ENCODE data around the gene AIG1.
"Not testable (repeated sequence)": the region's sequence is repeated elsewhere in the genome, so short reads cannot be mapped to it uniquely, and the experiment has no call there.

The AIG1 gene, protein sequence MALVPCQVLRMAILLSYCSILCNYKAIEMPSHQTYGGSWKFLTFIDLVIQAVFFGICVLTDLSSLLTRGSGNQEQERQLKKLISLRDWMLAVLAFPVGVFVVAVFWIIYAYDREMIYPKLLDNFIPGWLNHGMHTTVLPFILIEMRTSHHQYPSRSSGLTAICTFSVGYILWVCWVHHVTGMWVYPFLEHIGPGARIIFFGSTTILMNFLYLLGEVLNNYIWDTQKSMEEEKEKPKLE

DNA sequence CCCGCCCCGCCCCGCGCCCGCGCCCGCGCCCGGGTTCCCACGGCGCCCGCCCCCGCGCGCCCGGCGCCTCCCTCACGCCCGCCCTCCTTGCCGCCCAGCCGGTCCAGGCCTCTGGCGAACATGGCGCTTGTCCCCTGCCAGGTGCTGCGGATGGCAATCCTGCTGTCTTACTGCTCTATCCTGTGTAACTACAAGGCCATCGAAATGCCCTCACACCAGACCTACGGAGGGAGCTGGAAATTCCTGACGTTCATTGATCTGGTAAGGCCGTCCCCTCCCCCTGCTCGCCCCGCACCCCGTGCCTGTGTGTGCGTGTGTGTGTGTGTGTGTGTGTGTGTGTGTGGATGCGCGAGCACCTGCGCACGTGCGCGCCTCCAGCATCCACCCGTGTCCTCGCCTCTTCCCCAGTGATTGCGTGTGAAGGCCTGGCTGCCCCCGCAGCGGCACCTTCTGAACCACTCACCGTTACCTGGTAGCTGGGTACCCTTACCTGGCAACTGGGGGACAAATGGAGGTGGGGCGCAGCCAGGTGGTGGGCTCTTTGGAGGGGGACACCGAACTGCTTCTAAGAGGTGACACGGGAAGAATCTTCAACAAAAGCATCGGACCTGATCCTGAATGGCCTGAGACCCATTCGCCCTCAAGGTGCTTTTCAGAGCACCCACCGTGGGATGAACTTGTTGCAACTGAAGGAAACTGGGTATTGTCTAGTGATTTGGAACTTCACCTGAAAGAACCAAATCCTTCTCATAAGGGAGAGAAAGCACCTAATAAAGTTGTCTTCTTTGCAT lies at the start of gene AIG1:
AIG1 (plus strand) TSS at position 84 of the 791 bp plus-strand sequence; CDS start at position 121, 37 bp downstream.
- no peak for DNase-seq (ENCODE audit: extremely low spot score)
- TF ChIP-seq LEF1 (IDR thresholded peaks at IDR 0.05; ENCODE audit: borderline replicate concordance) (no peak), SP1 (IDR thresholded peaks at IDR 0.05) (no peak), CTBP1 (IDR thresholded peaks at IDR 0.05; ENCODE audit: borderline replicate concordance) (no peak; the same call in 1 of the 2 replicates), L3MBTL2 (conservative IDR thresholded peaks at IDR 0.05) (peak; percentile 74), FOXA1 (IDR thresholded peaks at IDR 0.05) (no peak)
- ChIA-PET CTCF (interaction anchor here (0.7 kb wide), 1 partner anchor 237 kb away, joined by 3 read pairs; no protein-coding TSS in a partner anchor), POLR2A (interaction anchor here (0.6 to 0.8 kb wide), 2 partner anchors 14 to 390 kb away, joined by 3 read pairs; partner anchors contain the start of genes ADAT2 and PEX3)

DNA sequence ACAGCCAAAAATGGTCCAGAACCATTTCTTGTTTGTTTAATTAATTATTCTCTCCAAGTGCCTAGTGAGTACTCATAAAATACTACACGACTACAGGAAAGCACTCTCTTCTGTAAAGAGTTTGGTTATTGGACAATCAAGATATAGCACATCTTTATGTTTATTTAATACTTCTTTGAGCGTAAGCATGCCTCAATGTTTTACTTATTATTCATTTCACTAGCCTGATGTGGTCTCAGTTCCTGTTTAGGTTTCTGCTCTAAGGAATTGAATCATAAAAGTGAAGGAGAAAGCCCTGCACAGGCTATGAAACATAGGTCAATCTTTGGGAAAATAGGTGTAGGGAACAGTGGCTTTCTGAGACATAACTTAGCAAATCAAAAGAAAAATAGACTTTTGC lies 45.9 kb upstream of the AIG1 start:
- DNase-seq (ENCODE audit: extremely low spot score): no peak
- TF ChIP-seq ELF4 (IDR thresholded peaks at IDR 0.05): no peak
- no peak for TF ChIP-seq SP1 (IDR thresholded peaks at IDR 0.05)
- no peak for TF ChIP-seq FOXK2 (IDR thresholded peaks at IDR 0.05)
- no peak for TF ChIP-seq CTBP1 (IDR thresholded peaks at IDR 0.05; ENCODE audit: borderline replicate concordance)
- TF ChIP-seq ZNF384 (IDR thresholded peaks at IDR 0.05): no peak
- TF ChIP-seq, protein P1, sequence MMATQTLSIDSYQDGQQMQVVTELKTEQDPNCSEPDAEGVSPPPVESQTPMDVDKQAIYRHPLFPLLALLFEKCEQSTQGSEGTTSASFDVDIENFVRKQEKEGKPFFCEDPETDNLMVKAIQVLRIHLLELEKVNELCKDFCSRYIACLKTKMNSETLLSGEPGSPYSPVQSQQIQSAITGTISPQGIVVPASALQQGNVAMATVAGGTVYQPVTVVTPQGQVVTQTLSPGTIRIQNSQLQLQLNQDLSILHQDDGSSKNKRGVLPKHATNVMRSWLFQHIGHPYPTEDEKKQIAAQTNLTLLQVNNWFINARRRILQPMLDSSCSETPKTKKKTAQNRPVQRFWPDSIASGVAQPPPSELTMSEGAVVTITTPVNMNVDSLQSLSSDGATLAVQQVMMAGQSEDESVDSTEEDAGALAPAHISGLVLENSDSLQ (IDR thresholded peaks at IDR 0.05): no peak
- TF ChIP-seq NFRKB (IDR thresholded peaks at IDR 0.05): no peak
- TF ChIP-seq ARNT (IDR thresholded peaks at IDR 0.05): no peak
- TF ChIP-seq FOXA1 (IDR thresholded peaks at IDR 0.05): no peak
- TF ChIP-seq TARDBP (IDR thresholded peaks at IDR 0.05): no peak
- no peak for TF ChIP-seq FOXM1 (IDR thresholded peaks at IDR 0.05; ENCODE audit: borderline replicate concordance)
- no peak for TF ChIP-seq HDGF (IDR thresholded peaks at IDR 0.05; ENCODE audit: borderline replicate concordance)
- TF ChIP-seq BHLHE40 (IDR thresholded peaks at IDR 0.05; ENCODE audit: borderline replicate concordance): no peak
- TF ChIP-seq L3MBTL2 (conservative IDR thresholded peaks at IDR 0.05): no peak
- no peak for TF ChIP-seq SUZ12 (IDR thresholded peaks at IDR 0.05)
- no peak for TF ChIP-seq LEF1 (IDR thresholded peaks at IDR 0.05; ENCODE audit: borderline replicate concordance)
- CTCF ChIA-PET: no interaction called here
- POLR2A ChIA-PET: no interaction called here

DNA sequence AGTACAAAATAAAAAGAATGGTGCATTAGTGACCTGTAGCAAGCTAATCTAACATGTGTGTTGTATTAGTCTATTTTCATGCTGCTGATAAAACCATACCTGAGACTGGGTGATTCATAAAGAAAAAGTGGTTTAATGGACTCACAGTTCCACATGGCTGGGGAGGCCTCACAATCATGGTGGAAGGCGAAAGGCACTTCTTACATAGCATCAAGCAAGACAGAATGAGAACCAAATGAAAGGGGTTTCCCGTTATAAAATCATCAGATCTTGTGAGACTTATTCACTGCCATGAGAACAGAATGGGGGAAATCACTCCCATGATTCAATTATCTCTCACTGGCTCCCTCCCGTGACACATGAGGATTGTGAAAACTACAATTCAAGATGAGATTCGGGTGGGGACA lies 45.4 kb upstream of the AIG1 start:
- CTCF ChIA-PET: no interaction called here
- DNase-seq (ENCODE audit: extremely low spot score): no peak
- POLR2A ChIA-PET: no interaction called here
- TF ChIP-seq ARNT (IDR thresholded peaks at IDR 0.05): no peak
- no peak for TF ChIP-seq CTBP1 (IDR thresholded peaks at IDR 0.05; ENCODE audit: borderline replicate concordance)
- TF ChIP-seq FOXK2 (IDR thresholded peaks at IDR 0.05): no peak
- TF ChIP-seq TARDBP (IDR thresholded peaks at IDR 0.05): no peak
- TF ChIP-seq ZNF384 (IDR thresholded peaks at IDR 0.05): no peak
- TF ChIP-seq L3MBTL2 (conservative IDR thresholded peaks at IDR 0.05): no peak
- TF ChIP-seq LEF1 (IDR thresholded peaks at IDR 0.05; ENCODE audit: borderline replicate concordance): no peak
- TF ChIP-seq FOXA1 (IDR thresholded peaks at IDR 0.05): no peak
- no peak for TF ChIP-seq NFRKB (IDR thresholded peaks at IDR 0.05)
- no peak for TF ChIP-seq SP1 (IDR thresholded peaks at IDR 0.05)
- no peak for TF ChIP-seq SUZ12 (IDR thresholded peaks at IDR 0.05)
- no peak for TF ChIP-seq BHLHE40 (IDR thresholded peaks at IDR 0.05; ENCODE audit: borderline replicate concordance)
- TF ChIP-seq FOXM1 (IDR thresholded peaks at IDR 0.05; ENCODE audit: borderline replicate concordance): no peak

DNA sequence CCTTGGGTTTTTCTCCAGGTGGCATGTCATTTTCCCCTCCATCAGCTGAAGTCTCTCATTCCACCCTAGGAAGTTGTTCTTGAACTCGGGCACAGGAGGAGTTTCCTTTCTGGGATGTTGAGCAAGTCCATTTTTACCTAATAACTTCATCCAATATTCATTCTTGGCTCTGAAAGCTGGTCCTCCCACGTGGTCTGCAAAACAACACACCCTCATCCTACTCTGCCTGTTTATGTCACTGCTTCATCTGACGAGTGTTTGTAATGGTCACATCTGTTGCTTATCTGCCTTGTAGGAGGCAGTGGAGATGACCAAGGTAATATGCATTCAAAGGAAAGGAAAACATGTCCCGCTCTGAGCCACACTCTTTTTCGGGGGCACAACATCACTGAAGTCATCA lies 41.7 kb upstream of the AIG1 start:
- POLR2A ChIA-PET: no interaction called here
- DNase-seq (ENCODE audit: extremely low spot score): no peak
- TF ChIP-seq ARNT (IDR thresholded peaks at IDR 0.05): no peak
- CTCF ChIA-PET: no interaction called here

DNA sequence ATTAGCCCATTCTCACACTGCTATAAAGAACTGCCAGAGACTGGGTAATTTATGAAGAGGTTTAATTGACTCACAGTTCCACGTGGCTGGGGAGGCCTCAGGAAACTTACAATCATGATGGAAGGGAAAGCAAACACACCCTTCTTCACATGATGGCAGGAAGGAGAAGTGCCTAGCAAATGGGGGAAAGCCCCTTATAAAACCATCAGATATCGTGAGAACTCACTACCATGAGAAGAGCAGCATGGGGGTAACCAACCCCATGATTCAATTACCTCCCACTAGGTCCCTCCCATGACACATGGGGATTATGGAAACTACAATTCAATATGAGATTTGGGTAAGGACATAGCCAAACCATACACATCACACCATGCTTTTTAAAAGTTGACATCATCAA lies 39.8 kb upstream of the AIG1 start:
- DNase-seq (ENCODE audit: extremely low spot score); CTCF ChIA-PET; POLR2A ChIA-PET: not testable (repeated sequence)

DNA sequence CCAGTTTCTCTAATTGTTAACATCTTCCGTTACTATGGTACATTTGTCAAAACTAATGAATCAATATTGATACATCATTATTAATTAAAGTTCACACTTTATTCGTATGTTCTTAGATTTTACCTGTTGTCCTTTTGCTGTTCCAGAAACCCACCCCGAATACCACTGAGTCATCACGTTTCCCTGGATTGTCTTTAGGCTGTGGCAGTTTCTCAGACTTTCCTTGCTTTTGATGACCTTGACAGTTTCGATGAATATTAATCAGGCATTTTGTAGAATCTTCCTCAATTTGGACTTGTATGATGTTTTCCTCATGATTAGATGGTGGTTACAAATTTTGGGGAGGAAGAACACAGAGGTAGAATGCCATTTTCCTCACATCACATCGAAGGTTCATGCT lies 39.1 kb upstream of the AIG1 start:
- no peak for DNase-seq (ENCODE audit: extremely low spot score)
- ChIA-PET CTCF (no interaction called here), POLR2A (no interaction called here)
- TF ChIP-seq SUZ12 (IDR thresholded peaks at IDR 0.05): no peak

DNA sequence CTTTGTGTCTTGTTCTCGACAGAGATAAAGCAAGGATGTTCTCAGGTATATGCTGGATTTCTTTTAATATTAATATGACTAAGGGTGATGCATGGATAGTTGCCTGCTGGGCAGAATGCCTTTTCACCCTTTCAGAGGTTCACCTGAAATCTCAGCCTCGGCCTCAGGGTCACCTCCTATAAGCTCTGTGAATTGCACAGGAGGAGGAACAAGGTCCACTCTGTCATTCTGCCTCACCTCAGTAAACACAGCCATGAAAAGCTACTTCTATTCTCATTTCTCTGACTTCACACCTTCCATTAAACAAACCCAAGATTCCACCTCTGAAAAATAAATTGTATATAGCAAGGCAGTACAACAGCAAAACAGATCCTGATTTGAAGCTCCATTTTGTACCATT lies 38.1 kb upstream of the AIG1 start:
- POLR2A ChIA-PET: interaction anchor here (1.4 kb wide), 1 partner anchor 76 kb away, joined by 3 read pairs; no protein-coding TSS in a partner anchor
- DNase-seq (ENCODE audit: extremely low spot score): no peak
- CTCF ChIA-PET: no interaction called here
- TF ChIP-seq FOXK2 (IDR thresholded peaks at IDR 0.05) (no peak), ZNF384 (IDR thresholded peaks at IDR 0.05) (no peak)

DNA sequence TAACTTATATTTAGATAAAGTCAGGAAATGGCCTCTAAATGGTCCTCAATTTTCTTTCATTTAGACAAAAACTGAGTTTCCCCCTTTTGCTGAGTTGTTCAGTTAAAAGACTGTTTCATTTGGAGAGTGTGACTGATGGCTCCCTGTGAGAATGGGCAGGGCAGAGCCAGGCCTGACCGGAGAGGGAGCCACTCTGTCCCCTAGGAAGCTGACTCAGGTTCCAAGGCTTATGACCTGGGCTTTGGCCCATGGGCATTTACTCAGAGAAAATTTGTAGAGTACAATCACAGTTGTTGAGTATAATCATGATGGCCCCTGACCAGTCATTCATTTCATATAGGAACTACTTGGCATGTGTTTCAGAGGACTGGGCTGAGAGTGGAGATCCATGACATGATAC lies 37.0 kb upstream of the AIG1 start:
- ChIA-PET POLR2A (interaction anchor here (1.4 kb wide), 1 partner anchor 77 kb away, joined by 3 read pairs; no protein-coding TSS in a partner anchor), CTCF (interaction anchor here (0.6 to 0.7 kb wide), 2 partner anchors 84 to 457 kb away, joined by 3 read pairs; no protein-coding TSS in a partner anchor)
- TF ChIP-seq HDGF (IDR thresholded peaks at IDR 0.05; ENCODE audit: borderline replicate concordance) (no peak), BHLHE40 (IDR thresholded peaks at IDR 0.05; ENCODE audit: borderline replicate concordance) (no peak), ZNF384 (IDR thresholded peaks at IDR 0.05) (no peak), TARDBP (IDR thresholded peaks at IDR 0.05) (no peak)
- no peak for DNase-seq (ENCODE audit: extremely low spot score)
